ENCODE results near the gene LRRC57.

- TF ChIP-seq CTCF (IDR thresholded peaks at IDR 0.05) (no peak), POLR2AphosphoS5 (IDR thresholded peaks at IDR 0.05) (no peak), EP300 (IDR thresholded peaks at IDR 0.05) (no peak), POLR2A (IDR thresholded peaks at IDR 0.05; ENCODE audit: low read depth) (no peak)
Observed at GRCh38 chr15:42558739-42559138, 10.1 kb upstream of the LRRC57 start.
